HG03108 (cell line): ENCODE results near the gene NTM.

ENCODE experiments used
- ATAC-seq: cut with Tn5 transposase; IDR thresholded peaks from one replicate; pipeline ENCODE4 v1.9.1; 2021; ENCODE audit warnings: moderate library complexity; ENCODE audit not compliant: unreplicated experiment

The NTM gene

DNA sequence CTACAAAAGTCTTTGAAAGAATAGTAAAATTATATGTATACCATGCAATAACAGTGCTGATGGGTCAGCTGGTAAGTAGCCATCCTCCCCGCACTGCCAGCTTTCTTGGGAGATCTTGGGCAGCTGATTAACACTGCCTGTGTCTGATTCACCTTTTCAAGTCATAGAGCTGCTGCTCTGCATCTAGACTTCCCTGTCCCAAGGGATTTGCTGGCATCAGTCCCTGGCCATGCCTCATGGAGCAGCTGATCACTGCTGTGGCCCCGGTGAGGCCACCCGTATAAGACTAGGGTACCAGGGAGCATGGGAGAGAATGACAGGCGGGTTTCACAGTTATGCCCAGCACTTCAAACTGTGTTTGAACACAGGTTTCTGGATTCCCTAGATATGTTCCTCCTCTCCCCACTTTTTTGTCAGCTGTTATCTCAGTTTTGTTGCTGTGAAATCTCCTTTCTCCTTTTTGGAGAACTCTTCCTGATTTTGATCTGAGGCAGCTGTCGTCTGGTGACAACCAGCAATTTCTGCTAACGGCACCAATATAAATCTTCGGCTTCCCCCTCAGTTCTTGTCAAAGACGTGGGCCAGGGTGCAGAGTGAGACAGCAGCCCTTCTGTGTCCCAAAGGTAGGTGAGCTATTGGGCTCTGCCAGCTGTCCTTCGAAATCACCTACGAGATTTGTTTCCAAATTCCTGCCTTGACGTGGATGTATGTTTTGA lies 438.9 kb downstream of the NTM start:
- no peak for ATAC-seq

DNA sequence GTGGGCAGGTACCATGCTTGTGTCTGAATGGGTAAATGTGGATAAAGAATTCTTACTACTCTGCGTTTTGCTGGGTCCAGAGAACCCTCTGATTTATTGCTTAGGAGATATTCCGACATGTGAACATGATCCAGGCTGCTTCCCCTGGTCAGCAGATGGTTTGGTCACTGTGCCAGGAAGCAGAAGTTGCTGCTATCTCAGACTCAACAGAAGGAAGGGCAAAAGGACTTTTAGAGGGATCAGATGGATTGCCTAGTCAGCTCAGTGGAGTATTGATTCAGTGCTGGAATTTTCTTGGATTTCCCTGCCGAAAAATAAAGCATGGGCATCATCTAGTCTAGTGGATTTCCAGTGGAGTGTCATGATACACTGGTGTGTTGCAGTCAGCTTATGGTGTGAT lies 440.1 kb downstream of the NTM start:
- ATAC-seq = no peak

DNA sequence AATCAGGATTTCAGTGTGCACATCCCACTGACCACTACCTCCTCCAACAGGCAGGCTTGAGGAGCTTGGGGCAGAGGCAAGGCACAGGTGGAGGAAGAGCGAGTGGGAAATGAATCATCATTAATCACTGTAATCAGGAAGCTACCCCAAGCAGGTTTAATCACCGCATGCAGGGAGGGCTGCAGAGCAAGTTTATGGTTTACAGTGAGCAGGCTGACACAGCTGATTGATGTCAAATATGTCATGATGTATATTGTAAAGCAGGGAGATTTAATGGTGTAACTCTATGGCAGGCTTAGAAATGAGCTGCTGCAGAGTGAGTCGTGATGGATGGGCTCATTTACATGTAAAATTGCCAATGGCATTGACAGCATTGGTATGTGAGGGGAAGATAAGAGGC lies 441.0 kb downstream of the NTM start:
- no peak for ATAC-seq

DNA sequence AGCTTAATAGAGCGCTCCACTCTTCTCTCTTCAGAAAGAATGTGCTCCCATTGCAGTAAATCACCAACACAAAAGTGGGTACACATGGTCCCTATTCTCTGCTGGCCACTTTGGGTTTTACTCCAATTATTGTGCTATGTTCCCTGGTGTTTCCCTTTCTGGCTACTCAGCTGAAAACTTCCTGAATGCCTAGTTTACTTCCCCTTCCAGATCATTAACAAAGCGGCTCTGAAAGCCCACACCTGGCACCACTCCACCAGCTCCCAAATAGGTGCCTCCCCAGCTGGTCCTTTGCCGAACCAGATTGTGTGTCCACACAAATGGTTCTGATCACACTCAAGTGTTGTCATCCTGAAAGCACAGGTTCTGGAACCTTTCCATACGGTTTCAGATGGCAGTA lies 443.7 kb downstream of the NTM start:
- ATAC-seq = no peak

DNA sequence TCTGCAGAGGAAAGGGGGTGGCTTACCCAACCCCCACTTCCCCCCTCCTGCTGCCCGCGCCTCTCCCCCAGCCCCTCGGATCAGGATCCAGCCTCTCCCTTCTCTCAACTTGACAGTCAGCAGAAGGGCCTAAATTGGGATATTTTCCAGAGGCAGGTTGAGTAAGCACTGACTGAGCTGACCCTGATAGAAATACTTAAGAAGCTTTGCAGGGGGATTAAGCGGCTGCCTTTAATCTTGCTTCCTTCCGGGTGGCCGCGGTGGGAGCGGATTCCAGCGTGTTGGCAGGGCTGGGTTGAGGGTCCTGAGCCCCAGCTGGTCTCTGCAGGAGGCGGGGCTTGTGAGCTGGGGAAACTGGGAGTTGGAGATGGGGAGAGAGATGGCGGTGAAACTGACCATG lies 445.2 kb downstream of the NTM start:
- no peak for ATAC-seq

DNA sequence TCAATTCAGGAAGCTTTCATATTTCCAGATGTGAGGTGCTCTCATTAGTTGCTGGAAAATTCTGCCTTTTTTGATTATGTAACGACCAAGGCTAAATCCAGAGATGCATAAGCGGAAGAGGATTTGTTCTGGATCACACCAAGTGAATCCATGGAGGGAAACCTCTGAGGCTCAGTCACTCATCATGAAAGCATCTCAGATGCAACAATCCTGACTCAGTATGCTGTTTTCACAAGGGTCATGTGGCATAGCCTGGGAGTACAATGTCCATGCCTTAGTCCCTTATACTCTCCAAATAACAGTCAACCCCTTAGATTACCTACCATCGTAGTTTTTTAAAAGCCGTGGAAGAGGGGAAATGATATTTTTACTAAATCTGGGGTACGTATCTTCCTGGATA lies 445.6 kb downstream of the NTM start:
- ATAC-seq = no peak

DNA sequence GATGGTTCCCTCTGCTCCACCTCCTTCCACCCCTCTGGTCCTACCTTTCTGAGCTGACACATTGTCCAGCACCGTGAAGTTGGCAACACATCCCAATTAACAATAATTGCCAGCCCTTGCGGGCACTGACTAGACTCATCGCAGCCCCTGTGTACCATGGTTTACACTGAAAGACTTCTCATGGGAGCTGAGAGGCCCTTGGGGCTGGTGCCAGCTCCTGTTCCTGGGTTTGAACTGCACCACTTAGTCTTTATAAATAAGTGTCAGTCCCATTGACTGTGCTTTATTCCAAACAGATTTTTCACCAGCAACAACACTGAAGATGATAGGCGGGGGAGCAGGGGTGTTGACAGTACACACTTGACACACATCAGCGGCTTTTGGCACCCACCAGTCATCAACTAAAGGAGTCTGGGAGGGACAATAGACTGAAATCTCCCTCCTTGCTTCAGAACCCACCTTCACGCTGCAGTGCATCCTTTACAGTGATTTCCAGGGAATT lies 447.3 kb downstream of the NTM start:
- no peak for ATAC-seq

DNA sequence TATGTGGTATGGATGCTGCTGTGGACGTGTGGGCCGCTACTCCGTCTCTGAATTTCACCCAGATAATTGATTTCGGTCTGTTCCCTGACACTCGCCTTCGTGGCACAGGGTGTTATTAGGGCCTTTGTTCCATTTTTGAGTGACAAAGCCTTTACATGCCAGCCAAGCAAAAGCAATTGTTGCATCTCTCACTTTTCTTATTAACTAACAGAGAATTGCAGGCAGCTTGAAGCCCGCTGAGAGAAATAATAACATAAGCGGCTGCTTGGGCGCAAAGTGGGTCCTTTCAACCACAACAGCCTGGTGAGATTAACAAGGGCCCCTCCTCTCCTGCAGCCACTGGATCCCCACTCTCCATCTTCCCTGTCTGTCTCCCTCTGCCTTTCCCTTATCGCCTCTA lies 449.4 kb downstream of the NTM start:
- ATAC-seq = no peak

DNA sequence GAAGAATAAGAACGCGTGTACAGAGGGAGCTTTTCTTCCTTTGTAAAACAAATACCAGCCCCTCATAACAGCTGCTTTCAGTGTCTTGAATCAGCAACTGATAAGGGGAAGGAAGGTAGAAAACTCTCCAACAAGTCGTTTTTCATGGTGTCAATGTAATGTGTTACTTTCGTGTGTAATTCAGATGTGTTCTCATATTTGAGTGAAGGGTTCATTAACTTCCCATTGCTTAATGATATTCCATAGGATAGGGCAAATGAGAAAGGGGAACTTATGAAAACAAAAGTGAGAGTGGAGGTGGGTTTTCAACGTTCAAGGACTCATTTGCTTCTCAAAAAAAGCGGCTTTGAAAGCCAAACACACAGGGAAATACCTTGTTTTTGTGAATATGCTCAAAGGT lies 452.1 kb downstream of the NTM start:
- no peak for ATAC-seq

DNA sequence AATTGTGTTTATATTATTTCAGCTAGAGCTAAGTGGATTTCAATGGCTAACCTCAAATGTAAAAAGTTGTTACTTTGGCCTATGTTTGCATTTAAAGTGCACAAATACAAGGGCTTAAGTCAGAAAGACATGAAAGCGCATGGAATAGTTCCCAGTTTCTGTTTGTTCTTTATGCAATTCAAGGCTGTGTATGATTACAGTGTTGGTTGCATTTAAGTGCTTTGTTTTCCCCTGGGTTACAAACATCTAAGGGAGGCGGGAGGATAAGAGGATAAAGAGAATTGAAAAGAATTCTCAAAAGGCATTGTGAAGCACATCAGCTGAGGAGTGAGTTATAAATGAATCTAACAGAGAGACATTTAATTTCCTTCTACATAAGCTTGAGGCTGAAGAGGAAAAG lies 453.4 kb downstream of the NTM start:
- ATAC-seq = no peak

DNA sequence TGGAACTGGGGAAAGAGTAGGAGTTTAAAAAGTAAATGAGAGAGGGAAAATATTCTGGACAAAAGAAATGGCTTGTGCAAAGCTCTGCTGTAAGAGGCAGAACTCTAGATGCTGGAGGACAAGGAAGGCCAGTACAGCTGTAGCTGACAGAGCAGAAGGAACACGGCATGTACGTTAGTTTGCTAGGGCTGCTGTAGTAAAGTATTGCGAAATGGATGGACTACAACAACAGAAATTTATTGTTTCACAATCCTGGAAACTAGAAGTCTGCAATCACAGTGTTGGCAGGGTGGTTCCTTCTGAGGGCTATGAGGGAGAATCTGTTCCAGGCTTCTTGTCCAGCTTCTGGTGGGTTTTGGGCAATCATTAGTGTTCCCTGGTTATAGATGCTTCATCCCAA lies 454.4 kb downstream of the NTM start:
- no peak for ATAC-seq

DNA sequence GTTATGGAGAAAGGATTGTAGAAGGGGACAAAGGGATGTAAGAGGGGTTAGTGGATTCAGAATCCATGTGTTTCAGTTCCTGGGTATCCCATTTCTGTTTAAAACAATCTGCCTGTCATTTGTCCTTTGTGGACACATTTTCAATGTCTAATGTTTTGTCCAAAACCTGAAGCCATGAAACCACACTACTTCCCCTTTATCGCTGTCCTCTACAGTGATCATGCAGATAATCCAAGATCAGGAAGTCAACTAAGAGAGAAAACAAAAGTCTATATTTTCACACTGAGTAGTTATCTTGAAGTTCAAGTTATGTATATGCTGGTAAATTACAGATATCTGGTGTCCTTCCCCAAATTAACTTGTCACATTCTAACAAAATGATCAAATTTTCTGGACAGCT lies 457.0 kb downstream of the NTM start:
- ATAC-seq = no peak

DNA sequence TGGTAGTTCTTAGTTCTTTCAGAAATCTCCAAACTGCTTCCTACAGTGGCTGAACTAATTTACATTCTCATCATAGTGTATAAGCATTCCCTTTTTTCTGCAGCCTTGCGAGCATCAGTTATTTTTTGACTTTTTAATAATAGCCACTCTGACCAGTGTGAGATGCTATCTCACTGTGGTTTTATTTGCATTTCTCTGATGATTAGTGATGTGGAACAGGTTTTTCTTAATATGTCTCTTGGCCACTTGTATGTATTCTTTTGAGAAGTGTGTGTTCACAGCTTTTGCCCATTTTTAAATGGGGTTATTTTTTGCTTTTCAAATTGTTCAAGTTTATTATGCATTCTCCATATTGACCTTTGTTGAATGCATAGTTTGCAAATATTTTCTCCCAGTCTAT lies 459.3 kb downstream of the NTM start:
- no peak for ATAC-seq

DNA sequence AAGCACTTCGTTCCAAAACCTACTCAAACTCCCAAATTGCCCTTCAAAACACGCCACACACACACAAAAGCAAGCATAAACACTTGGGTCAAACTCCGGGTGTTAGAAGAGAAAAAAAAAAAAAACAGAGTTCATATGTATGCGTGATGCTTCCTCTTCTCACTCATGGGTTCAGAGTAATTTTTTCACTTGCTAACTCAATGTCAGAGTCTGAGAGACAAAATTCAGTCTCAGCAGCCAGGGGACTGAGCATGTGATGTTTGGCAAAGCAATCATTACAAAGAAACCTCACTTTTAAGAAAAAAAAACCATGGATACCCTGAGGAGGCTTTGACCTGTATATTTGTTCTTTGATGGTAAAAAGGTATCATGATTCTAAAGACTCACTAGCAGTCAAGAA lies 461.7 kb downstream of the NTM start:
- ATAC-seq = no peak

DNA sequence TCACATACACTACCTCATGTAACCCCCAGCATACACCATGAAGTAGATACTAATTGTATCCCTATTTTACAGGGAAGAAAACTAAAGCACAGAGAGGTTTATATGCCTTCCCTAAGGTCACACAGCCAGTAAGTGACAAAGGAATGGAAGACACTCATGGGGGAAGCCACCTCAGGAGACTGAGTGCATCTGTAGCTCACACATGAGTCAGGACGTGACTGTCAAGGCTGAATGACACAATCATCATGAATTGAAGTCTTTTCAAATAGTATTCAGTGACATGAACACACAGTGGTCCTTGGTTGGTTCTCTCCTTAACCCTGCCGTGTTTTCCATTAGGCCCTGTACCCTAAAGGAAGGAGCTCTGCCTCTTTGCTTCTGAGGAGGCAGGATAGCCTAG lies 463.0 kb downstream of the NTM start:
- no peak for ATAC-seq

DNA sequence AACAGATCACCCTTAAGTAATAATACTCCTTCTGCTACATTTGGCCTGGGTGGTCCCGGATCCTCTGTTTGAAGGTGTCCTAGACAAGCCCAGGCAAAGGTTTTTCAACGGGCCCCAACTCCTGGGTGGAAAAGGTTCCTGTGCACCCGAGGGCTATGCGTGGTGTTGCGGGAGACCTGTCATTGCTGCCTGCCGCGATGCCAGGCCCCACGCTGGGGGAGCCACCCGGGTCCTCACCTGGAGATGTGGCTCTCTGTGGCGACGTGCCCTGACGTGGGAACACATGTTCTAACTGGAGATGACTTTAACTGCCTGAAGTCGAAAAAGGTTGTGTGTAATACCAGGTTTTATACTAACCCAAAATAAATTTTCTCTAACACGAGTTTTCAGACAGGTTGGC lies 467.1 kb downstream of the NTM start:
- ATAC-seq = no peak

DNA sequence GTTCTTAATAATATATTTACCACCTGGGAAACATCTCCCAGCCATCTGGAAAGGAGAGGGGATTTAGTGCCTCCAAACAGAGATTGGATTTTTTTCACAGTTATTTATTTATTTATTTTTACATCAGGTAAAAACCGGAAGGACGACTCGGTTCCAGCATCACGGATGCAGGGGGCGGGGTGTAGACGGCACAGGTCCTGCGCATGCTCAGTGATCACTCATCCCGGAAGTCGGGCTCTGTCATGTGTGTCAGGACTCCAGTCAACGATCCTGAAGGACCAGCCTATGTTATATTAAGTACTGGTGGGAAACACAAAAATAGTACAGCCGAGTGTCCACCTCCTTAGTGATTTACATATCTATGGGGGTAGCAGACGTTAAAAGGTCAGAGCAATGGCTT lies 467.6 kb downstream of the NTM start:
- no peak for ATAC-seq

DNA sequence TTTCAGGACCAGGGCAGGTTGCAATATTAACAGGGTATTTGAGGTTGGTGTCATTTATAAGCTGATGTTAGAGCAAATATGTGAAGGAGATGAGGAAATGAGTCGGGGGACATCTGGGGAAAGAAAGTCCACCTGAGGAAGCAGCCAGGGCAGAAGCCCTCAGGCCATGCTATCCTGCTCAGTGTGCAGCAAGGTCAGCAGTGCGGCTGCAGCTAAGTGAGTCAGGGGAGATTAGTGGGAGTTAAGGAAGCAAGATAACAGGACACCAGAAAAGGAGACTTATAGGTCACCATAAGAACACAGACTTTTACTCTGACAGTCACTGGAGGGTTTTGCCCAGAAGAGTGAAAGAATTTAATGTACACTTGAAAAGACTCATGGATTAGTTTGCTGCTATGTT lies 468.9 kb downstream of the NTM start:
- ATAC-seq = no peak

DNA sequence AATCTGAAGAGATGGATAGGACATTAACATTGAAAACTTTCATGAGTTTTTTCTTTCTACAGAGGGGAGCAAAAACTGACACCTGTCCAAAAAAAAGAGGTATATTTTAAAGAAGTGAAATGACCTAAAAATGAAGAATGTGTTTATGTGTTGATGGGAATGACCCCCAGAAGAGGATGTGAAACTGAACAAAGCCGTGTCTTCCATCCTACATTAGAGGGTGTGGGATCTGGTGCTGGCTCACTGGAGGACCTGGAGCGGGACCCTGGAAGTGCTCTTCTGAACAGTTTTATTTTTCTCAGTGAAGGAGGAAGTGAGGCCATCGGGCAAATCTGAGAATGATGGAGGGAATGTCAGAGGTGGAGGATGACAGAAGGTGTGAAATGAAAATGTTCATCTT lies 470.1 kb downstream of the NTM start:
- no peak for ATAC-seq

DNA sequence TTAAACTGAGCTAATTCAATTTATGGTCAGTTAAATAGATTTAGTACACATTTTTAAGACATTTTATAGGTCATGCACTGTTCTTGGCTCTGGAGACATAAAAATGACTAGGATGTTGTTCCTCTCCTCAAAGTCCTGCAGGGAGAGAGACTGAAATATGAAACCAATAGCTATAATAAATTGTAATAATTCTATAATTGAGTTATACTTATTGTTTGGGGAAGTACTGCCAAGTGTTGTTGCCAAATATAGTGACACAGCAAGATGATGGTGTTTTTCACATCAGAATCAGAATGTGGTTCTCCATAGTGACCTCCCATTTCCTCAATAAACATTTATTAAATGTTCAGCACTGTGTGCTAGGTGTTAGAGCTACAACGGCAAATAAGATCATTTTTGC lies 470.6 kb downstream of the NTM start:
- ATAC-seq = no peak

DNA sequence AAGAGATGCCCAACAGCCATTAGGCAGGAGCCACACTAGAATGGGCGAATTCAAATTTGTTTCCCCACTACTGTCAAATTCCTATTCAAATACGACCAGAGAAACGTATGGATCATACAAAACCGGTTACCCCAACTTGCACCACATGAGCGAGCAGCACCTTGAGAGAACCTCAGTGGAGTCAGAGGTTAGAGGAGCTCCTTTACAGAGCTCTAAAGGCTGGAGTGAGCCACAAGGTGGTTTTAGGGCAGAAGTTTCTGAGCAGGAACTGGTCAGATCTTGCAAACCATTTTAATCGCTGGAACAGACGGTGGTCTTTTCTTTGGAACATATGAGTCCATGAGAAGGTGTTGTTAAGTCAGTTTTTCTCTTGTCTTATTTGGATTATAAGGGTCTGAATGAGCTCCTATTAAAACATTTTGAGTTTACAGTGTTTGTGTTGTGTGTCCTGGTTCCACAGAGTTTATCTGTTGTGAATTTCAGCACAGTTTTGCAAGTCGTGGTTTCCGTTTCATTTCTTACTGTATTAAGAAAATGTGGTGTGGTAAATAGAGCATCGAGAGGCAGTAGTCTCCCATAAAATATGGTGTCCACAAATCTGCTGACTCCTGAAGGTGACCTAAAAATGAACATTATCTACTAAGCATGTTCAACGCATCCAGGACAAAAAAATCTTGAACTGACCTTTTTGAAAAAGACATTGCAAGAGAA lies 471.7 kb downstream of the NTM start:
- no peak for ATAC-seq

DNA sequence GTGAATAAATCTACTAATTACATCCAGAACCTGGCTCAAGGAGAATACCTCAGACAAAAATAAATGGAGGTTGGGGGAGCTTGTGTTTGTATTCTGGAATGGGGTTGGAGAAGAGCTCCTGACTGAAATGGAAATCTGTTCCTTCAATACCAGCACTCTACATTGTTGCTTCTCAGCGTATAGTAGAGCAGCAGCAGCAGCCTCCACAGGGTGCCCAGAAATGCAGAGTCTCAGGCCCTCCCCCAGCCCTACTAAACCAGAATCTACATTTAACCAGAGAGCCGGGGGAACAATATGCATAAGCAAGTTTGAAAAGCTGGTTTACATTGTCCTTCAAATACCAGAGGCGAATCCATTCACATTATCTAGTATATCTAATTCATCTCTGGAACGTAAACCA lies 474.8 kb downstream of the NTM start:
- ATAC-seq = no peak

DNA sequence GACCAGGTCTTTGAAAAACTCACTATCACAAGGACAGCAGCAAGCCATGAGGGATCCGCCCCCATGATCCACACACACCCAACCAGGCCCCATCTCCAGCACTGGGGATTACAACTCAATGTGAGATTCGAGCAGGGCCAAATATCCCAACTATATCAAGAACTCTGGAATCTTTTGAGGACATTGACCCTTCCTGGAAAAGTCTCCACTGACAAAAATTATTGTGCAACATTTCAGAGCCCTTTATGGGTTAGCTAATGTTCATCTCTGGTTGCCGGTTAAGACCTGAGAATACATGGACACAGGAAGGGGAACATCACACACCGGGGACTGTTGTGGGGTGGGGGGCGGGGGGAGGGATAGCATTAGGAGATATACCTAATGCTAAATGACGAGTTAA lies 479.1 kb downstream of the NTM start:
- ATAC-seq = no peak
